IMR-90 (cell line): ENCODE results near the gene ASF1B. TPM values are rescaled to one million over a fixed set of nuclear protein-coding genes. Genes with fewer than 3 reads are reported as not detected.

Experiments
- ATAC-seq: fragments of 200-7000 bp; cut with Tn5 transposase; 2 replicates; pipeline ENCODE4 v1.9.1; 2020; ENCODE audit warnings: low read depth, mild to moderate bottlenecking, moderate library complexity
- BruUV-seq: library from RNA; stranded (reverse); fragments of 400-500 nt; replicated peaks from 2 replicates; lab custom pipeline; 2021; lab: Mats Ljungman, UMichigan
- CTCF ChIA-PET: fragments of 300-600 bp; formaldehyde crosslinking; extraction: SDS; loops from one replicate; lab custom pipeline; 2021; ENCODE audit warnings: antibody characterized with exemption; lab: Yijun Ruan, JAX
- POLR2A ChIA-PET: fragments of 300-600 bp; sonication (Branson Sonifier 250); formaldehyde crosslinking; loops from one replicate; lab custom pipeline; 2022; ENCODE audit warnings: antibody characterized with exemption; ENCODE audit not compliant: unreplicated experiment; lab: Charles Lee
- DNase-seq: peaks from one replicate; pipeline ENCODE4 v3.0.0; 2013
- H2AFZ ChIP-seq: replicated peaks from 2 replicates; pipeline ENCODE3; 2013; ENCODE audit warnings: low read length, mild to moderate bottlenecking; ENCODE audit not compliant: poor library complexity
- H2AK5ac ChIP-seq: 2 replicates; pipeline ENCODE4 v1.6.1; 2013; ENCODE audit warnings: low read depth, low read length, inconsistent platforms
- H2AK9ac ChIP-seq: replicated peaks from 2 replicates; pipeline ENCODE3; 2013; ENCODE audit warnings: mild to moderate bottlenecking, low read depth, low read length, moderate library complexity; ENCODE audit not compliant: poor library complexity
- H2BK120ac ChIP-seq: 2 replicates; pipeline ENCODE4 v1.6.1; 2013; ENCODE audit warnings: low read depth, low read length, inconsistent platforms
- H2BK15ac ChIP-seq: 3 replicates; pipeline ENCODE4 v1.6.1; 2013; ENCODE audit warnings: low read depth, low read length, inconsistent platforms
- H2BK20ac ChIP-seq: 2 replicates; pipeline ENCODE4 v1.6.1; 2013; ENCODE audit warnings: low read depth, mild to moderate bottlenecking, inconsistent platforms, low read length, moderate library complexity
- H2BK5ac ChIP-seq: 2 replicates; pipeline ENCODE4 v1.6.1; 2013; ENCODE audit warnings: mild to moderate bottlenecking, low read depth, low read length, inconsistent platforms; ENCODE audit not compliant: poor library complexity, severe bottlenecking
- H3K14ac ChIP-seq: replicated peaks from 2 replicates; pipeline ENCODE4 v1.6.1; 2013; ENCODE audit warnings: low read depth, low read length, inconsistent platforms
- H3K18ac ChIP-seq: 2 replicates; pipeline ENCODE4 v1.6.1; 2013; ENCODE audit warnings: low read depth, low read length, control low read depth
- H3K23ac ChIP-seq: 2 replicates; pipeline ENCODE4 v1.6.1; 2013; ENCODE audit warnings: low read depth, low read length, inconsistent platforms
- H3K27ac ChIP-seq: 2 replicates; pipeline ENCODE4 v1.5.1; 2013; ENCODE audit warnings: mild to moderate bottlenecking, control low read depth, low read length; ENCODE audit not compliant: insufficient read depth
- H3K27me3 ChIP-seq: 2 replicates; pipeline ENCODE4 v1.6.1; 2013; ENCODE audit warnings: low read length; ENCODE audit not compliant: control insufficient read depth, insufficient read depth
- H3K36me3 ChIP-seq: 2 replicates; pipeline ENCODE4 v1.6.1; 2013; ENCODE audit warnings: low read length, mixed read lengths; ENCODE audit not compliant: control insufficient read depth, insufficient read depth
- H3K4ac ChIP-seq: 2 replicates; pipeline ENCODE4 v1.6.1; 2013; ENCODE audit warnings: low read depth, low read length, inconsistent platforms
- H3K4me1 ChIP-seq: 2 replicates; pipeline ENCODE4 v1.6.1; 2013; ENCODE audit warnings: low read length, mixed read lengths; ENCODE audit not compliant: control insufficient read depth, insufficient read depth
- H3K4me2 ChIP-seq: 2 replicates; pipeline ENCODE4 v1.6.1; 2013; ENCODE audit warnings: low read depth, mild to moderate bottlenecking, control low read depth, low read length, moderate library complexity
- H3K4me3 ChIP-seq: 2 replicates; pipeline ENCODE4 v1.5.1; 2013; ENCODE audit warnings: low read depth, mild to moderate bottlenecking, control low read depth, low read length, moderate library complexity; ENCODE audit not compliant: insufficient read depth
- H3K56ac ChIP-seq: 2 replicates; pipeline ENCODE4 v1.6.1; 2013; ENCODE audit warnings: low read length, inconsistent platforms; ENCODE audit not compliant: insufficient read depth; ENCODE audit errors: extremely low read depth
- H3K79me1 ChIP-seq, 2 experiments: 2 replicates each; pipeline ENCODE4 v1.6.1; 2013; ENCODE audit warnings: low read length in 2 of 2, inconsistent platforms in 1 of 2, low read depth in 1 of 2
- H3K9ac ChIP-seq: 2 replicates; pipeline ENCODE4 v1.6.1; 2013; ENCODE audit warnings: low read depth, low read length, control low read depth
- H3K9me1 ChIP-seq: 2 replicates; pipeline ENCODE4 v1.6.1; 2013; ENCODE audit warnings: low read length, inconsistent platforms; ENCODE audit not compliant: insufficient read depth
- H3K9me3 ChIP-seq: 2 replicates; pipeline ENCODE4 v1.6.1; 2013; ENCODE audit warnings: low read length; ENCODE audit not compliant: control insufficient read depth, insufficient read depth
- H4K20me1 ChIP-seq: 2 replicates; pipeline ENCODE4 v1.6.1; 2013; ENCODE audit warnings: low read length, inconsistent platforms; ENCODE audit not compliant: insufficient read depth
- H4K5ac ChIP-seq: 2 replicates; pipeline ENCODE4 v1.6.1; 2013; ENCODE audit warnings: mild to moderate bottlenecking, low read depth, low read length, control low read depth
- H4K8ac ChIP-seq, 2 experiments: 2 replicates each; pipeline ENCODE4 v1.6.1; 2013; ENCODE audit warnings: low read depth in 2 of 2, low read length in 2 of 2, control low read depth in 1 of 2, inconsistent platforms in 1 of 2
- H4K91ac ChIP-seq: 2 replicates; pipeline ENCODE4 v1.6.1; 2013; ENCODE audit warnings: low read depth, low read length, inconsistent platforms; ENCODE audit not compliant: insufficient read depth
- BHLHE40 ChIP-seq: fragments of 150-350 bp; IDR thresholded peaks from 2 replicates; pipeline ENCODE4 v1.6.1; 2016; ENCODE audit warnings: mild to moderate bottlenecking, low read depth, low read length
- CEBPB ChIP-seq: IDR thresholded peaks from 2 replicates; pipeline ENCODE4 v1.6.1; 2012; ENCODE audit warnings: low read depth, low read length, improper control_type of control experiment
- CHD1 ChIP-seq: IDR thresholded peaks from 2 replicates; pipeline ENCODE4 v1.6.1; 2012; ENCODE audit warnings: low read depth, low read length, improper control_type of control experiment
- FOS ChIP-seq: fragments of 150-350 bp; IDR thresholded peaks from 2 replicates; pipeline ENCODE4 v1.6.1; 2016; ENCODE audit warnings: low read depth, low read length
- MAFK ChIP-seq: IDR thresholded peaks from 2 replicates; pipeline ENCODE4 v1.6.1; 2012; ENCODE audit warnings: low read depth, low read length, improper control_type of control experiment
- MAZ ChIP-seq: IDR thresholded peaks from 2 replicates; pipeline ENCODE4 v1.6.1; 2012; ENCODE audit warnings: low read depth, mild to moderate bottlenecking, low read length, improper control_type of control experiment, moderate library complexity, borderline replicate concordance
- MXI1 ChIP-seq: IDR thresholded peaks from 2 replicates; pipeline ENCODE4 v1.6.1; 2012; ENCODE audit warnings: low read depth, mild to moderate bottlenecking, low read length, moderate library complexity, borderline replicate concordance
- NFE2L2 ChIP-seq: fragments of 150-350 bp; IDR thresholded peaks from 2 replicates; pipeline ENCODE4 v1.6.1; 2016; ENCODE audit warnings: low read depth, mild to moderate bottlenecking, low read length
- POLR2A ChIP-seq: IDR thresholded peaks from 2 replicates; pipeline ENCODE4 v1.6.1; 2012; ENCODE audit warnings: mild to moderate bottlenecking, low read depth, low read length
- RAD21 ChIP-seq: IDR thresholded peaks from 2 replicates; pipeline ENCODE4 v1.6.1; 2012; ENCODE audit warnings: low read length, improper control_type of control experiment
- RCOR1 ChIP-seq: IDR thresholded peaks from 2 replicates; pipeline ENCODE4 v1.6.1; 2012; ENCODE audit warnings: mild to moderate bottlenecking, low read length, improper control_type of control experiment; ENCODE audit not compliant: insufficient replicate concordance
- RFX5 ChIP-seq: IDR thresholded peaks from 2 replicates; pipeline ENCODE4 v1.8.0; 2012; ENCODE audit warnings: low read depth, mild to moderate bottlenecking, low read length, moderate library complexity
- SMC3 ChIP-seq: fragments of 150-350 bp; IDR thresholded peaks from 2 replicates; pipeline ENCODE4 v1.6.1; 2016; ENCODE audit warnings: low read depth, mild to moderate bottlenecking, antibody characterized with exemption, low read length, moderate library complexity
- WGBS, 2 experiments: methylation state at CpG; one replicate each; pipeline versions ENCODE4 v1.1.5 to v1.1.7; 2013; ENCODE audit warnings: missing lambda C conversion rate in 2 of 2; ENCODE audit not compliant: insufficient read length in 1 of 2; ENCODE audit errors: extremely low coverage in 2 of 2; 5-methylcytosine and 5-hydroxymethylcytosine counted together
- dilution Hi-C: fragments of 300-500 bp; cut with HindIII; formaldehyde crosslinking; loops from one replicate; pipeline ENCODE4 v1.14.3; 2018; ENCODE audit warnings: low sequenced_read_pairs; ENCODE audit not compliant: unreplicated experiment
- in situ Hi-C: fragments of 300-500 bp; cut with MboI; formaldehyde crosslinking; loops from 3 replicates; pipeline ENCODE4 v1.14.3; 2019; ENCODE audit warnings: low sequenced_read_pairs, inconsistent platforms, mixed read lengths
- intact Hi-C: fragments of 100-400 bp; cut with micrococcal nuclease; formaldehyde crosslinking; loops from 2 replicates; pipeline ENCODE4 v1.10.0; 2022
- polyA plus RNA-seq, 3 experiments: library from polyadenylated mRNA; depleted of rRNA; stranded (reverse); fragments of >200 nt; gene quantifications; 2 replicates each; pipeline ENCODE4 v1.2.3, GENCODE V29; 2012; ENCODE audit warnings: low replicate concordance in 1 of 3
- total RNA-seq: library from RNA; depleted of rRNA; stranded (reverse); fragments of >200 nt; gene quantifications from 2 replicates; pipeline ENCODE4 v1.2.3, GENCODE V29; 2012
- TF ChIP-seq, protein P1 (sequence below): conservative IDR thresholded peaks from 2 replicates; pipeline ENCODE4 v1.5.1; 2012; ENCODE audit warnings: mild to moderate bottlenecking, low read depth, low read length, improper control_type of control experiment
- TF ChIP-seq, protein P2 (sequence below): fragments of 150-350 bp; IDR thresholded peaks from 2 replicates; pipeline ENCODE4 v1.6.1; 2017; ENCODE audit warnings: mild to moderate bottlenecking, antibody characterized with exemption, low read length, low read depth

The ASF1B gene
- total and polyA plus RNA-seq, 2 of the 4 experiments (the other 2 are of a cell fraction) = 10.4 to 12.1 TPM

DNA sequence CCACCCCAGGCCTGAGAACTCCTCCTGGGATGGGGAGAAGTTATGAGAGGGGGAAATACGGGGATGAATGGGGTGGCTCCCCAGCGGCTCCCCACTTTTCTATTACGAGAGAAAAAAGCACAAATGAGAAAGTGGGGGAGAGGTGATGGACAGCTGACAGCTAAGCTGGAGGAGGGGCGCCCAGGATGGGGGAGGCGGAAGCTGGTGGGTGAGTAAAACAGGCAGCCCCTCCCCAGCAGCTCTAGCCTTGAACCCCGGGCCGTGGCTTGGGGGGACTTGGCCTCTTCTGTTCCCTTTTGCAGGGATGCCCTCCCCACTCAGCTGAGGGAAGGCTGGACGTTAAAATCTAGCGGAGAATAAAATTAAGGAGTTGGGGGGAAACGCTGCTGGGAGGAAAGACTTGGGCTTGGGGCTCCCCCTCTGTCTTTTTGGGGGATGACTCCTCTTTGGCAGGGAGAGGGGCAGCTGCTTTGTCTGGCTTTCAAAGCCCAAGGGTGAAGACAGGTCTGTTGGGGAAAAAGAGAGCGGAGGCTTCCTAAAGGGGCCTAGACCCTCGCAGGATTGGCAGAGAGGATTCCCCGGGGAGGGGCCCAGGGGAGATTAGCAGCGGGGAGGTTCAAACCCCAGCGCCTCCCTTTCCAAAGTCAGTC, 44.5 kb downstream of the ASF1B start:
- Histone ChIP-seq H3K4me3 (peak overlapping the region; percentile 80; the same call in 1 of the 2 replicates), H3K18ac (no peak overlapping the region), H3K56ac (no peak overlapping the region), H3K9ac (peak overlapping the region; percentile 78), H3K9me1 (no peaks in the 10 kb centered on the region), H3K4me1 (no peaks in the 10 kb centered on the region), H2AFZ (peak overlapping the region; percentile 4), H3K23ac (no peak overlapping the region), H4K20me1 (peaks cover 7% of the 10 kb centered on the region), H4K91ac (no peak overlapping the region), H3K14ac (no peak overlapping the region), H3K36me3 (peaks cover 19% of the 10 kb centered on the region), H3K27ac (no peak overlapping the region), H3K4ac (no peak overlapping the region), H2BK15ac (no peak overlapping the region), H2AK9ac (no peak overlapping the region), H3K79me1 (peaks cover 0 to 6% of the 10 kb centered on the region in 2 experiments; a peak in 2 of 4 replicates), H4K5ac (no peak overlapping the region), H4K8ac (peak overlapping the region; percentile 24 to 45; a peak in 2 of 4 replicates), H2BK120ac (no peak overlapping the region), H2AK5ac (0 out of 2 replicates have a peak overlapping the region, but pooled peaks have one; percentile 48), H2BK20ac (no peak overlapping the region), H2BK5ac (no peak overlapping the region), H3K27me3 (no peaks in the 10 kb centered on the region), H3K9me3 (peaks cover 8% of the 10 kb centered on the region), H3K4me2 (peak overlapping the region; percentile 97)
- in situ Hi-C loops = loop anchor here (25.0 kb wide), 1 partner anchor 330 kb away; the partner anchor contains the start of genes C19orf53 and MRI1
- no peak for ATAC-seq
- intact Hi-C loops = loop anchor here (2.0 kb wide), 1 partner anchor 45 kb away; the partner anchor contains the start of gene ASF1B
- DNase-seq = no peak
- ChIA-PET POLR2A (no interaction called here), CTCF (no interaction called here)
- BruUV-seq = TSS peak; percentile 91
- dilution Hi-C loops = no loop called here
- WGBS, 2 experiments = no CpG with 5 or more reads among the region's 15 CpGs
- TF ChIP-seq MAFK (no peak), SMC3 (no peak), RAD21 (no peak), MXI1 (no peak), CHD1 (no peak), FOS (no peak), POLR2A (no peak), RFX5 (no peak), CEBPB (no peak), RCOR1 (no peak), MAZ (no peak), NFE2L2 (no peak), BHLHE40 (no peak)
- TF ChIP-seq, protein P1, sequence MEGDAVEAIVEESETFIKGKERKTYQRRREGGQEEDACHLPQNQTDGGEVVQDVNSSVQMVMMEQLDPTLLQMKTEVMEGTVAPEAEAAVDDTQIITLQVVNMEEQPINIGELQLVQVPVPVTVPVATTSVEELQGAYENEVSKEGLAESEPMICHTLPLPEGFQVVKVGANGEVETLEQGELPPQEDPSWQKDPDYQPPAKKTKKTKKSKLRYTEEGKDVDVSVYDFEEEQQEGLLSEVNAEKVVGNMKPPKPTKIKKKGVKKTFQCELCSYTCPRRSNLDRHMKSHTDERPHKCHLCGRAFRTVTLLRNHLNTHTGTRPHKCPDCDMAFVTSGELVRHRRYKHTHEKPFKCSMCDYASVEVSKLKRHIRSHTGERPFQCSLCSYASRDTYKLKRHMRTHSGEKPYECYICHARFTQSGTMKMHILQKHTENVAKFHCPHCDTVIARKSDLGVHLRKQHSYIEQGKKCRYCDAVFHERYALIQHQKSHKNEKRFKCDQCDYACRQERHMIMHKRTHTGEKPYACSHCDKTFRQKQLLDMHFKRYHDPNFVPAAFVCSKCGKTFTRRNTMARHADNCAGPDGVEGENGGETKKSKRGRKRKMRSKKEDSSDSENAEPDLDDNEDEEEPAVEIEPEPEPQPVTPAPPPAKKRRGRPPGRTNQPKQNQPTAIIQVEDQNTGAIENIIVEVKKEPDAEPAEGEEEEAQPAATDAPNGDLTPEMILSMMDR = no peak
- TF ChIP-seq, protein P2, sequence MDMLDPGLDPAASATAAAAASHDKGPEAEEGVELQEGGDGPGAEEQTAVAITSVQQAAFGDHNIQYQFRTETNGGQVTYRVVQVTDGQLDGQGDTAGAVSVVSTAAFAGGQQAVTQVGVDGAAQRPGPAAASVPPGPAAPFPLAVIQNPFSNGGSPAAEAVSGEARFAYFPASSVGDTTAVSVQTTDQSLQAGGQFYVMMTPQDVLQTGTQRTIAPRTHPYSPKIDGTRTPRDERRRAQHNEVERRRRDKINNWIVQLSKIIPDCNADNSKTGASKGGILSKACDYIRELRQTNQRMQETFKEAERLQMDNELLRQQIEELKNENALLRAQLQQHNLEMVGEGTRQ = no peak
